GM18519 (cell line): ENCODE measurements around the gene THSD8.
"Not testable (repeated sequence)": the region's sequence is repeated elsewhere in the genome, so short reads cannot be mapped to it uniquely, and the experiment has no call there.

Experiments used
- ATAC-seq: cut with Tn5 transposase; IDR thresholded peaks from one replicate; pipeline ENCODE4 v1.9.1; 2021; ENCODE audit warnings: mild to moderate bottlenecking, moderate library complexity; ENCODE audit not compliant: unreplicated experiment, low FRiP score

The THSD8 gene

GRCh38 chr19:12817188-12817587 lies 15.3 kb downstream of the THSD8 start:
- not testable (repeated sequence) for ATAC-seq

- ATAC-seq, result not testable (repeated sequence)
Observed at GRCh38 chr19:12817810-12818209, 15.9 kb downstream of the THSD8 start.

- no peak for ATAC-seq
Observed at GRCh38 chr19:12821761-12822160, 19.9 kb downstream of the THSD8 start.

GRCh38 chr19:12825254-12826131 lies 23.6 kb downstream of the THSD8 start:
- no peak for ATAC-seq

GRCh38 chr19:12828494-12828893 lies 26.6 kb downstream of the THSD8 start:
- no peak for ATAC-seq

GRCh38 chr19:12833418-12833737 lies 31.5 kb downstream of the THSD8 start:
- ATAC-seq, result no peak

GRCh38 chr19:12833738-12834565 lies 32.1 kb downstream of the THSD8 start:
- ATAC-seq, result no peak

- ATAC-seq, result no peak
Observed at GRCh38 chr19:12834566-12834943, 32.7 kb downstream of the THSD8 start, which contains the start of gene RTBDN. RTBDN (minus strand) TSS chr19:12834579; CDS start chr19:12829979, 4,600 bp downstream.

GRCh38 chr19:12834976-12835757 lies 33.3 kb downstream of the THSD8 start:
- ATAC-seq, result no peak

- ATAC-seq, result no peak
Observed at GRCh38 chr19:12836529-12836863, 34.6 kb downstream of the THSD8 start.

GRCh38 chr19:12837225-12837624 lies 35.4 kb downstream of the THSD8 start:
- no peak for ATAC-seq

- ATAC-seq, result no peak
Observed at GRCh38 chr19:12838182-12838885, 36.5 kb downstream of the THSD8 start, which contains the start of gene MAST1. MAST1 (plus strand) TSS chr19:12838515; CDS start chr19:12838573, 58 bp downstream.

GRCh38 chr19:12838886-12839756 lies 37.3 kb downstream of the THSD8 start:
- ATAC-seq, result no peak

GRCh38 chr19:12840091-12841079 lies 38.5 kb downstream of the THSD8 start:
- no peak for ATAC-seq

GRCh38 chr19:12841094-12841493 lies 39.2 kb downstream of the THSD8 start:
- ATAC-seq, result no peak

GRCh38 chr19:12842511-12842910 lies 40.6 kb downstream of the THSD8 start:
- no peak for ATAC-seq

- no peak for ATAC-seq
Observed at GRCh38 chr19:12843328-12843727, 41.5 kb downstream of the THSD8 start.
